OCI-M1 (cell line): ENCODE results near the gene MAEA.

ENCODE experiments used
- DNase-seq: peaks from one replicate; lab custom pipeline; 2025; lab: John Stamatoyannopoulos, UW

The MAEA gene

DNA sequence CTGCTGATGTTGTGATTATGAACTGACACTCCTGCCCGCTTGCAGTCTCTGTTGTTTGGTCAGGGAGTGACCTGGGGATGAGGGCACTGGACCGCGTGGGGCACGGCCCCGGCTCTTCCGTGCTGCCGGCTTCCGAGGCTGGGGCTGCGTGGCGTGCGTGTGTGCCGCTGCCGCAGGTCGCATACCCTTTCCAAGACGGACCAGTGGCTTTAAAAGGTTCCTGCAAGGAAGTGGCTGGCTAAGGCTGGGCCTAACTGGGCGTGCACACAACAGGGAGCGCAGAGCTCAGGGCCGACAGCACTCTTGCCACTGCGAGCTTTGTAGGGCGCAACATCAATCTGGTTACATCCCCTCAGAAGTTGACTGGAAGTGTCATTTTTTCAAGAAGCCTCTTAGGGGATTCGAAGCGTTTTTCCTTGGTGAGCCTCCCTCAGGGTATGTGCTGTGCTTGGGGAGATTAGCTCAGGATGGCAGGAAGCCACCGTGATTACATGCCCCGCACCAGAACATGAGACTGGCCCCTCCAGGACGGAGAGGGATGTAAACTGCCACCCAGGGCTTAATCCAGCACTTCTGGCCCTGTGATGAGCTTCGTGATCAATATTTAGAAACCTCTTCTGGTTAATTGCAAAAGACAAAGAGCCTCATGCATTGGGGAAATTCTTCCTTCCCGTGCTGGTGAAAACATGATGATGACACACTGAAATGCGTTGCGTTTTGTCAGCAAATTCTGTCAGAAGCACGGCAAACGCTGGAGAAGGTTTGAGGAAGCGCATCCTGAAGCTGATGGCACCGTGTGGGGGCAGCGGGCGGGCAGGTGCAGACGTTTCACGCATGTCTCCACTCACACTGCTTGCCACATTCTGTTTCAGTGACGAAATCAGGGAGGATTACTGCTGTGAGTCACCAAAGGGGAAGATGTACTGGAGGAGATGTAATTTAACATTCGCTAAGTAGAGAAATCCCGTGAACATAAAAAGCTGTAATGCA lies 11.1 kb downstream of the MAEA start:
- DNase-seq: no peak

DNA sequence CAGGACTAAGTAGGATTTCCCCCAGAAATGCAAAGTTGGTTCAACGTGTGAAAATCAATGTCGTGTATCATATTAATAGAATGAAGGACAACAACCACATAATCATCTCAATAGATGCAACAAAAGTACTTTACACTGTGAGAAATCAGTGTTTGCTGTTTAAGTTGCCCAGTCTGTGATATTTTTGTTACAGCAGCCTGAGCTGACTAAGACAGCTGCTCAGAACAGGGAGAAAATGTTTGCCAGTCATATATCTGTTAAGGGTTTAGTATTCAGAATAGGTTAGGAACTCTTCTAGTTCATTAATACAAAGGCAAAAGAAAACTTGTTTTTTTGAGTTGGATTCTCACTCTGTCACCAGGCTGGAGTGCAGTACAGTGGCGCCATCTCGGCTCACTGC lies 12.5 kb downstream of the MAEA start:
- DNase-seq: no peak

DNA sequence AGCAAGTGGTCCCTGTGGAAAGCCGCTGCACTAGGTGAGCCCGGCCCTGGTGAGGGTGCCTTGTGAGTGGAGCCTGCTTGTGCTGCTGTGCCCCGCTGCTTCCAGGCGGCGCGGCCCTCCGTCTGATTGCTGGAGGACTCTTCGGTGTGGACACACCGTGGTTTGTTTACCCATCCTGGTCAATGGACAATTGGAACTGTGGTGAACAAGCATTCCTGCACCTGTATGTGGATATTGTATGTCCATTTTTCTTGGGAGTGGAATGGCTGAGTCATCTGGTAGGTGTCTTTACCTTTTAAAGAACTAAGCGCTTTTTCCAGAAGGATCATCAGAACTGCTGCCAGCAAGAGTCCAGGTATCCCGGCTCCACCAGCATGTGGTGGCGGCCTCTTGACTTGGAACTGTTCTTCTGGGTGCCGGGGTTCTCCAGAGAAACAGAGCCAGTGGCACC lies 15.6 kb downstream of the MAEA start:
- no peak for DNase-seq

- DNase-seq: no peak
Observed at GRCh38 chr4:1305781-1306455, 16.2 kb downstream of the MAEA start.

DNA sequence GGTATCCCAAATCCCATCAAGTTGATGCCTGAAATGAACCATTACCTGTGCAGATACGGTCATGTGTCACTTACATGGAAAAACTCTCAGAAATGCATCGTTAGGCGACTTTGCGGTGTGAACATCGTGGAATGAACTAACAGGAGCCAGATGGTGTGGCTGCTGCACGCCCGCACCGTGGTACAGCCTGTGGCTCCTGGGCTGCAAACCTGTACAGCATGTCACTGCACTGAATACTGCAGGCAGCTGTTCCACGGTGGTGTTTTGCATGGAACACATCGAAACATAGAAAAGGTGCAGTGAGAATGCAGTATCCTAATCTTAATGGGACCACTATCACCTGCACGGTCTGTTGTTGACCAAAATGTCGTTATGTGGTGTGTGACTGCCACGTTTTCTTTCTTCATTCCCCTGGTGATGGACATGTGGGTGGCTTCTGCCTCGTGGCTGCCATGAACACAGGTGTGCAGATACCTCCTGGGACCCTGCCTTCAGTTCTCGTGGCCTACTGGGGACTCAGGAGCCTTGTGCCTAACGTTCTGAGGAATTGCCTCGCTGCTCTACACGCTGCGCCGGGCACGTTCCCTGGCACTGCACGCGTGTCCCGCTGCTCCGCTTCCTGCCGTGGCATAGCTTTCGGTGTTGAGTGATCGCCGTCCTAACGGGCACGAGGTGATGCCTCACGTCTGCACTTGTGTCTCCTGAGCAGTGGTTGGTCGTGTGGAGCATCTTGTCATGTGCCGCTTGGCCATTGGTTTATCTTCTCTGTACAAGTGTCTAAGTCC lies 18.5 kb downstream of the MAEA start:
- no peak for DNase-seq

DNA sequence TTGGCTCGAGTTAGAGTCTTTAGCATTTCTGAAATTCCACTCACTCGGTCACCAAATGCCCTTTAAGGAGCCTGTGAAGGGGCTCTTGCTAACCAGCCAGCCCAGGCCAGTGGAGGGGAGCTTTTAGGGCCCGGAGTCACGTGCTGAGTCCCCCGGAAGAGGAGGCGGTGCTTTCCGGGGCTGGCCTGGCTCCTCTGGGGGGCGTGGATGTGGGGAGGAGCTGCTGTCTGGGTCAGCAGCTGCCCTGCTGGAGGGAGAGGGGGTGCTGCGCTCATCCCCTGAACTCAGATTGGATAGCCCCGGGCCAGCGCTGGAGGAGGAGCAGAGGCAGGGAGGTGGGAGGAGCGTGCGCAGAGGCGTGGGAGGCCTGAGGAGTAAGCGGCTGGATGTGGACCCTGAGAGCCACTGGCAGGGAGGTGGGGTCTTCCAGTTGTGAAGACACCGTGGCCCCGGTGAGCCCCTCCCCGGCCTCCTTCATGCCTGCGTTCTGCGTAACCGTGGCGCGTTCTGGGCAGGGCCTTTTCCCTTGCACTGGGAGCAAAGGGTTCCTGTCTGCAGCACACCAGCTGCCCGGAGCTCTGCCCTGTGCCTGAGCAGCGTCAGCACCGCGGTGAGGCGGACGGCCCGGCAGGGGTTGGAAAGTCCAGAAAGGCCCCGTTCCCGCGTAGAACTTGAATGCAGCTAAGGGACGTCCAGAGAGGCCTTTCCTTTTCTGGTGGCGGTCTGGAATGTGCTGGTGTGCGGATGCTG lies 19.7 kb downstream of the MAEA start:
- no peak for DNase-seq

- DNase-seq: no peak
Observed at GRCh38 chr4:1310031-1310795, 20.5 kb downstream of the MAEA start.

- no peak for DNase-seq
Observed at GRCh38 chr4:1310796-1311631, 21.3 kb downstream of the MAEA start.

DNA sequence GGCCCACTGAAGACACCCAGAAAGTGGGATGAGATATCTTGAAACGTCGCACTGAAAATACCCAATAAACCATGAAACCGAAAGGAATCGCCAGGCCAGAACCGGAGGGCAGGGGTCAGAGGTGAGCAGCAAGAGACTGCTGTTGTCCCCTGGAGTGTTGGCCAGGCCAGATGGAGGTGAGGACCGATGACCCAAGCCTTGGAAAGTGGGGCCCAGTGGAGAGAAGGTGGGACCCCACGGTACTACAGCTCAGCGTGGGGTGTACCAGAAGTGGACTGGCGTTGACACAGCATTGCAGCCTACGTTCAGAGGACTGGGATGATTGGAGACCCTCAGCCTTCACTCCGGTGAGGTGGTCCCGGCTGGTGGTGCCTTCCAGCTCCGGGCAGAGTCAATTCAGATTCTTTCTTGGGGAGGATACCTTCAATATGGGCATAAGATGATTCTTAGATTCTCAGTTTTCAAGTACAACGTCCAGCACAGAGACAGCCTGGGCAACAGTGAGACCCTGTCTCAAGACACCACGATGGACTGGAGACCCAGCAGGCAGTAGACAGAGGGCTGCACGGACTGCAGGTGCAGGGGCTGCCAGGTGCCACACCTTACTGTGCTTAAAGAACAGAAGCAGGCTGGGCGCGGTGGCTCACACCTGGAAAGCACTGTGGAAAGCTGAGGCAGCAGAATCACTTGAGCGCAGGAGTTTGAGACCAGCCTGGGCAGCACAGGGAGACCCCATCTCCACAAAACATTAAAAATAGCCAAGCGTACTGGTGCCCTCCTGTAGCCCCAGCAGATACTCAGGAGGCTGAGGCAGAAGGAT lies 23.3 kb downstream of the MAEA start:
- no peak for DNase-seq

DNA sequence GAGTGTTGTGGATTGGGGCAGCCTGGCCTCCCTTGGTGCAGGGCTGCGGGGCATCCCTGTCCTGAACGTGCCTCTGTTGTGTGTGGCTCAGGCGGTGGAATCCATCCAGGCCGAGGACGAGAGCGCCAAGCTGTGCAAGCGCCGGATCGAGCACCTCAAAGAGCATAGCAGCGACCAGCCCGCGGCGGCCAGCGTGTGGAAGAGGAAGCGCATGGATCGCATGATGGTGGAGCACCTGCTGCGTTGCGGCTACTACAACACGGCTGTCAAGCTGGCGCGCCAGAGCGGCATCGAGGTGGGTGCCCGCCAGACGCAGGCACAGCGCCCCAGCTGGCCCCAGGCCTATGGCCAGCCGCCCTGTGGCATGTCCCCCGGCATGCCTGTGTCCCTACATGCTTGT lies 25.6 kb downstream of the MAEA start:
- no peak for DNase-seq

- no peak for DNase-seq
Observed at GRCh38 chr4:1315836-1316536, 26.3 kb downstream of the MAEA start.

DNA sequence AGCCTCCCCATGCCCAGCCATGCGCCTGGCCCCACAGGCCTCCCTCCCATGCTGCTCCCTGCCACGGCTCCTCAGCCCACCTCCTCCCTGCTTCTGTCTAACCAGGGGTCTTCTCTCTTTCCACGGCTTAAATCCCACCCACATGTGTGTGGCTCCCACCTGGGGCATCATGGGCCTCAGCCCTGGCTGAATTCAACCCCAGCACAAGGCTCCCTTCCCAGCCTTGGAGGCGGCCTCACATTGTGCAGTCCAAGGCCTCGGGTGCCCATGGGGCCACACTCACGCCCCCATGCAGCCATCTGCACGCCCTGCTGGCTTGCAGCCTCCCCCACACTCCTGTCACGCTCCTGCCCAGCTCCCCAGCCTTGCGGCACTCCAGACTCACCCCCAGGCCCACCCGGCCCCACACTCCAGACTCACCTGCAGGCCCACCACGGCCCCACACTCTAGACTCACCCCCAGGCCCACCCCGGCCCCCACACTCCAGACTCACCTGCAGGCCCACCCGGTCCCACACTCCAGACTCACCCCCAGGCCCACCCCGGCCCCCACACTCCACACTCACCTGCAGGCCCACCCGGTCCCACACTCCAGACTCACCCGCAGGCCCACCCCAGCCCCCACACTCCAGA lies 27.0 kb downstream of the MAEA start:
- no peak for DNase-seq

- no peak for DNase-seq
Observed at GRCh38 chr4:1317177-1318045, 27.7 kb downstream of the MAEA start.

GRCh38 chr4:1318046-1318375 lies 28.3 kb downstream of the MAEA start:
- no peak for DNase-seq

DNA sequence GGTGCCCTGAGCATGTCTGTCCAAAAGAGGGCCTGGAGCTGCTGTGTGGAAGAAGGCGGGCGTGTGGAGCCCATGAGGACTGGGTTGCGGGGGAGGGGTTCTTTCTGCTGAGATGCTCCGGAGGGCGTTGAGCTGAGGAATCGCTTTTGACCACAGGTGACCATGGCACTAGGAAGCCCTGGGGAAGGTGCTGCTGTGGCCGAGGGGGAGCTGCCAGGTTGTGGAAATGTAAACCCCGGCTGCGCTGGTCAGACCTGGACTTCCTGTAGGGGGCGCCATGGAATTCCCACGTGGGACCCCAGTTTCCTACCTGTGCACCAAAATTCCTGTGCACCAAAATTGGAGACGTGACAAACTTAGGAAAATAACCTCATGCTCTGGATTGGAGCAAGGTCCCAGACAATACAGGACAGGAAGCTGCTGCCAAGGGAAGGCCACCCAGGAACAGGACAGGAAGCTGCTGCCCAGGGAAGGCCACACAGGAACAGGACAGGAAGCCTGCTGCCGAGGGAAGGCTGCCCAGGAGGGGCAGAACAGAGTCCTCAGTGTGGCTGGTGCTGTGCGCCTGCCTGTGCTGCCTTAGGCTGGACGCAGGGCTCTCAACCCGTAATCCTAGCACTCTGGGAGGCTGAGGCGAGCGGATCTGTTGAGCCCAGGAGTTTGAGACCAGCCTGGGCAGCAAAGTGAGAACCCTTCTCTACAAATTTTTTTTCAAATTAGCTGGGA lies 29.0 kb downstream of the MAEA start:
- no peak for DNase-seq

GRCh38 chr4:1321486-1321885 lies 31.8 kb downstream of the MAEA start:
- DNase-seq: no peak
